Bronchial epithelial cell (primary cell): ENCODE results near the gene MALRD1. TPM values are rescaled to one million over a fixed set of nuclear protein-coding genes. Genes with fewer than 3 reads are reported as not detected.
"Not testable (repeated sequence)": the region's sequence is repeated elsewhere in the genome, so short reads cannot be mapped to it uniquely, and the experiment has no call there.

ENCODE experiments used
- DNase-seq: peaks from one replicate; pipeline ENCODE4 v3.0.0-alpha.2; 2010; ENCODE audit warnings: low read depth
- FAIRE-seq: peaks from 2 replicates; lab custom pipeline; 2011; peaks lifted over from hg19 to GRCh38; lab: Jason Lieb, UNC
- H3K27me3 ChIP-seq: 2 replicates; pipeline ENCODE4 v1.5.1; 2011; ENCODE audit warnings: low read length; ENCODE audit not compliant: control insufficient read depth, insufficient read depth
- H3K36me3 ChIP-seq: 2 replicates; pipeline ENCODE4 v1.5.1; 2011; ENCODE audit warnings: low read length; ENCODE audit not compliant: control insufficient read depth, insufficient read depth
- H3K4me3 ChIP-seq: 2 replicates; pipeline ENCODE4 v1.5.1; 2011; ENCODE audit warnings: mild to moderate bottlenecking, low read depth, low read length, control low read depth
- total RNA-seq: library from RNA; depleted of rRNA; stranded (reverse); fragments of >200 nt; gene quantifications from 2 replicates; pipeline ENCODE4 v1.2.1, GENCODE V29; 2014
- TF ChIP-seq, protein P1 (sequence below): IDR thresholded peaks from 2 replicates; pipeline ENCODE4 v1.5.1; 2011; ENCODE audit warnings: mild to moderate bottlenecking, moderate library complexity, low read length, control low read depth, inconsistent platforms; ENCODE audit not compliant: insufficient read depth, severe bottlenecking

MALRD1 gene
- total RNA-seq, 1 donor from 2014 or later = not detected

GRCh38 chr10:19767876-19768275 is 719.3 kb downstream of the MALRD1 start:
- TF ChIP-seq, protein P1, sequence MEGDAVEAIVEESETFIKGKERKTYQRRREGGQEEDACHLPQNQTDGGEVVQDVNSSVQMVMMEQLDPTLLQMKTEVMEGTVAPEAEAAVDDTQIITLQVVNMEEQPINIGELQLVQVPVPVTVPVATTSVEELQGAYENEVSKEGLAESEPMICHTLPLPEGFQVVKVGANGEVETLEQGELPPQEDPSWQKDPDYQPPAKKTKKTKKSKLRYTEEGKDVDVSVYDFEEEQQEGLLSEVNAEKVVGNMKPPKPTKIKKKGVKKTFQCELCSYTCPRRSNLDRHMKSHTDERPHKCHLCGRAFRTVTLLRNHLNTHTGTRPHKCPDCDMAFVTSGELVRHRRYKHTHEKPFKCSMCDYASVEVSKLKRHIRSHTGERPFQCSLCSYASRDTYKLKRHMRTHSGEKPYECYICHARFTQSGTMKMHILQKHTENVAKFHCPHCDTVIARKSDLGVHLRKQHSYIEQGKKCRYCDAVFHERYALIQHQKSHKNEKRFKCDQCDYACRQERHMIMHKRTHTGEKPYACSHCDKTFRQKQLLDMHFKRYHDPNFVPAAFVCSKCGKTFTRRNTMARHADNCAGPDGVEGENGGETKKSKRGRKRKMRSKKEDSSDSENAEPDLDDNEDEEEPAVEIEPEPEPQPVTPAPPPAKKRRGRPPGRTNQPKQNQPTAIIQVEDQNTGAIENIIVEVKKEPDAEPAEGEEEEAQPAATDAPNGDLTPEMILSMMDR = no peak
- Histone ChIP-seq H3K36me3 (no peaks in the 10 kb centered on the region), H3K4me3 (no peak overlapping the region), H3K27me3 (no peaks in the 10 kb centered on the region)
- DNase-seq = peak; percentile 32
- FAIRE-seq = no peak

- not testable (repeated sequence) for DNase-seq, H3K36me3 ChIP-seq, H3K27me3 ChIP-seq, FAIRE-seq, H3K4me3 ChIP-seq
These were observed 721.2 kb downstream of the MALRD1 start for GRCh38 chr10:19769826-19770225.

GRCh38 chr10:19772972-19773371 is 724.4 kb downstream of the MALRD1 start:
- DNase-seq = peak; percentile 4
- Histone ChIP-seq H3K27me3 (no peaks in the 10 kb centered on the region), H3K4me3 (no peak overlapping the region), H3K36me3 (no peaks in the 10 kb centered on the region)
- no peak for FAIRE-seq
- TF ChIP-seq, protein P1 = no peak

- H3K4me3 ChIP-seq = no peak overlapping the region
- TF ChIP-seq, protein P1 = no peak
- H3K36me3 ChIP-seq = no peaks in the 10 kb centered on the region
- H3K27me3 ChIP-seq = no peaks in the 10 kb centered on the region
- DNase-seq (no peak), FAIRE-seq (no peak)
These were observed 726.7 kb downstream of the MALRD1 start for GRCh38 chr10:19775296-19775695.

- H3K4me3 ChIP-seq = no peak overlapping the region
- DNase-seq = peak; percentile 52
- H3K36me3 ChIP-seq = no peaks in the 10 kb centered on the region
- TF ChIP-seq, protein P1 = no peak
- FAIRE-seq = no peak
- no peaks in the 10 kb centered on the region for H3K27me3 ChIP-seq
These were observed 729.2 kb downstream of the MALRD1 start for GRCh38 chr10:19777806-19778205.

DNA sequence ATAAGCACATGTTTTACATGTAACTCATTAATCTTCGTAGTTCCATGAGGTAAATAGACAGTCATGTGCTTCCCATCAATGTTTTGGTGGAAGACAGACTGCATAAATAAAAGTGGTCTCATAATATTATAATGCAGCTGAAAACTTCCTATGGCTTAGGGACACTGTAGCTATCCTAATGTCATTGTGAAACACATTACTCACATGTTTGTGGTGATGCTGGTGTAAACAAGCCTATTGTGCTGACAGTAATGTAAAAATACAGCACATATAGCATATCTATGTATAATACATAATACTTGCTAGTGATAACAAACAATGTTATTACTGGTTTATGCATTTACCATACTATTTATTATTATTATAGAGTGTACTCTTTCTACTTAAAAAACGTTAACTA is 730.4 kb downstream of the MALRD1 start:
- FAIRE-seq = no peak
- TF ChIP-seq, protein P1 = no peak
- DNase-seq = no peak
- Histone ChIP-seq H3K27me3 (no peaks in the 10 kb centered on the region), H3K36me3 (no peaks in the 10 kb centered on the region), H3K4me3 (no peak overlapping the region)
